Measurements from ENCODE around the gene ARL6IP1. TPM values are rescaled to one million over a fixed set of nuclear protein-coding genes. Genes with fewer than 3 reads are reported as not detected.

ARL6IP1 gene
- total and polyA plus RNA-seq, 7 donors: 39.6 to 148 (median 107) TPM

DNA sequence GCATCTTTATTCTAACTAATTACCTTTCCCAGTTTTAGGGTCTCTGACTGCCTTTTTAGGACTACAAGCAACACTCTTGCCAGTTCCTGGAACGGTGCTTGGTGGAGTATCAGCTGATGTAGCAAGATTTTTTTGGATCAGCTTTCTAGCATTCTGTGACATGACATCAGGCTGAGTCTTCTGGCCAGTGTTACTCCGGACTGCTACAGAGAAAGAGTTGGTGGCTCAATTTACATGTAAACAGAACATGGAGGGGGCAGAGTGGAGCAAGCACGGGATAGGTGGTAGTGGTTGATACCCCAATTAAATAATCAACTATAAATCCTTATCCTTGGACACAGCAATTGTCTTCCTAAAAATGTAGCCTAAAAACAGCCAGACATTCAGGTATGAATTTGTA lies 10.6 kb upstream of the ARL6IP1 start:
- Histone ChIP-seq H3K9me3 (no peaks in the 10 kb centered on the region), H3K4me3 (no peak overlapping the region), H3K27me3 (no peaks in the 10 kb centered on the region), H3K36me3 (peaks cover 34 to 88% (median 45%) of the 10 kb centered on the region in 4 donors), H3K4me1 (no peaks in the 10 kb centered on the region), H3K27ac (no peak overlapping the region)
- no peak for TF ChIP-seq POLR2AphosphoS5 (IDR thresholded peaks at IDR 0.05)
- TF ChIP-seq, protein P1, sequence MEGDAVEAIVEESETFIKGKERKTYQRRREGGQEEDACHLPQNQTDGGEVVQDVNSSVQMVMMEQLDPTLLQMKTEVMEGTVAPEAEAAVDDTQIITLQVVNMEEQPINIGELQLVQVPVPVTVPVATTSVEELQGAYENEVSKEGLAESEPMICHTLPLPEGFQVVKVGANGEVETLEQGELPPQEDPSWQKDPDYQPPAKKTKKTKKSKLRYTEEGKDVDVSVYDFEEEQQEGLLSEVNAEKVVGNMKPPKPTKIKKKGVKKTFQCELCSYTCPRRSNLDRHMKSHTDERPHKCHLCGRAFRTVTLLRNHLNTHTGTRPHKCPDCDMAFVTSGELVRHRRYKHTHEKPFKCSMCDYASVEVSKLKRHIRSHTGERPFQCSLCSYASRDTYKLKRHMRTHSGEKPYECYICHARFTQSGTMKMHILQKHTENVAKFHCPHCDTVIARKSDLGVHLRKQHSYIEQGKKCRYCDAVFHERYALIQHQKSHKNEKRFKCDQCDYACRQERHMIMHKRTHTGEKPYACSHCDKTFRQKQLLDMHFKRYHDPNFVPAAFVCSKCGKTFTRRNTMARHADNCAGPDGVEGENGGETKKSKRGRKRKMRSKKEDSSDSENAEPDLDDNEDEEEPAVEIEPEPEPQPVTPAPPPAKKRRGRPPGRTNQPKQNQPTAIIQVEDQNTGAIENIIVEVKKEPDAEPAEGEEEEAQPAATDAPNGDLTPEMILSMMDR (IDR thresholded peaks at IDR 0.05): no peak
- TF ChIP-seq POLR2A (IDR thresholded peaks at IDR 0.05): no peak
- no peak for TF ChIP-seq EP300 (IDR thresholded peaks at IDR 0.05)
- intact Hi-C loops (cut with DNase I): no loop called here
- WGBS, 2 donors: 94 to 95% methylated on average over 3 of the region's 3 CpGs
- no peak for DNase-seq

DNA sequence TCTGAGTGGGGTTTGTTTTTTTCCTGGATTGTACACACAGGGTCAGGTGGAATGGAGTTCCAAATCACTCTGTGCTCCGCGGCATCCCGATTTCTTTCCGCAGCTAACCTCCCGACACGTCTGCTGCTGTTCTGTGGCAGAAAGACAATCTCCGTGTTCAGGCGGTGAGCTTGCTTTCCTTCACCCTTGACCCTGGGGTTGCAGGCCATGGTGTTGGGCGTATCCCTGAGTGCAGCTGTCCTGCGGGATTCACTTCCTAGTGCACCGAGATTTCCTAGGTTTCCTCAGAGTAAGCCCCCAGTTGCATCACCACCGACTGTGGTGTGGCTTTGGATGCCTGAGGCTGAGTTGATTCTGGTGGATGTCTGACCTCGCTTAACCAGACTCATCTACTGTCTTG lies 7.8 kb upstream of the ARL6IP1 start:
- H3K9me3 ChIP-seq: no peaks in the 10 kb centered on the region
- H3K27ac ChIP-seq: no peak overlapping the region
- H3K36me3 ChIP-seq: peaks cover 21 to 65% (median 33%) of the 10 kb centered on the region in 4 donors
- peak; percentile 44 for DNase-seq
- peaks cover 0 to 8% (median 0%) of the 10 kb centered on the region in 4 donors for H3K4me1 ChIP-seq
- intact Hi-C loops (cut with DNase I): no loop called here
- 95% methylated on average over 13 of the region's 13 CpGs for WGBS, 2 donors
- TF ChIP-seq, protein P1 (IDR thresholded peaks at IDR 0.05): no peak
- H3K4me3 ChIP-seq: no peak overlapping the region
- H3K27me3 ChIP-seq: no peaks in the 10 kb centered on the region

DNA sequence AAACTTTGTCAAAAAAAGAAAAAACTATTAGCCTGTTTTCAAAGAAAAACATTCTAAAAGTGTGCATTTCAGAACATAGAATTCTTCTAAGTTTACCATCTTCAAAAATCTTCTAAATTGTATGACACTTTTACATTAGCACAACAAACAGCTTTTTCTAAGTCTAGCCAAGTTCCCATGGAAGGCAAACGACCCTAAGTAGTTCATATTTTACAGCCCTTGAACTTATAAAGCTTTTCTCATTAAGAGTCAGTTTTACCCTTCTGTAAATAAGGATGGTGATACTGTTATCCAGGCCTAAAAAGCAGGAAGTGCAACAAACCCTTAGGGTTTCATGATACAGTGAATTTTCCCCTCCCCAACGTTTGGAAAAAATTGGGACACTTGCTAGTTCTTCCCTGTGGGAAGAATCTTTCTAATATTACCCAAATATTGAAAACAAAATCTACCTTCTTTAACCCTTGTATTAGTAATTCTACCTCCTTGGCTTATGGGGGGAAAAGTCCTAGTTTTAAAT lies 4.0 kb upstream of the ARL6IP1 start:
- Histone ChIP-seq H3K9me3 (no peaks in the 10 kb centered on the region), H3K36me3 (peaks cover 14 to 39% (median 16%) of the 10 kb centered on the region in 4 donors), H3K27me3 (no peaks in the 10 kb centered on the region), H3K4me1 (peaks cover 0 to 26% (median 12%) of the 10 kb centered on the region in 4 donors), H3K4me3 (no peak overlapping the region), H3K27ac (peak overlapping the region in 1 of 4 donors; percentile 28)
- 13 to 24% methylated on average over 2 of the region's 2 CpGs for WGBS, 2 donors
- DNase-seq: no peak
- intact Hi-C loops (cut with DNase I): no loop called here
- TF ChIP-seq EP300 (IDR thresholded peaks at IDR 0.05) (no peak), POLR2A (IDR thresholded peaks at IDR 0.05) (no peak), POLR2AphosphoS5 (IDR thresholded peaks at IDR 0.05) (no peak)
- TF ChIP-seq, protein P1 (IDR thresholded peaks at IDR 0.05): no peak

GRCh38 chr16:18804540-18804939 lies 3.2 kb upstream of the ARL6IP1 start:
- 63 to 77% methylated on average over 3 of the region's 3 CpGs for WGBS, 2 donors
- H3K4me1 ChIP-seq: peaks cover 0 to 34% (median 20%) of the 10 kb centered on the region in 4 donors
- intact Hi-C loops (cut with DNase I): loop anchor here (5.0 kb wide), 2 partner anchors 123 to 718 kb away; partner anchors contain the start of genes CCP110, GDE1 and SMG1
- peak overlapping the region in 2 of 4 donors; percentile 28 to 34 for H3K27ac ChIP-seq
- no peak for DNase-seq
- no peaks in the 10 kb centered on the region for H3K9me3 ChIP-seq
- no peaks in the 10 kb centered on the region for H3K27me3 ChIP-seq
- TF ChIP-seq POLR2AphosphoS5 (IDR thresholded peaks at IDR 0.05) (no peak), POLR2A (IDR thresholded peaks at IDR 0.05) (no peak), EP300 (IDR thresholded peaks at IDR 0.05) (no peak)
- TF ChIP-seq, protein P1 (IDR thresholded peaks at IDR 0.05): no peak
- H3K36me3 ChIP-seq: peaks cover 7 to 31% (median 11%) of the 10 kb centered on the region in 4 donors
- no peak overlapping the region for H3K4me3 ChIP-seq
